Kidney tubule cell (primary cell): ENCODE results near the gene SCPEP1.

ENCODE experiments used
- DNase-seq: peaks from one replicate; pipeline ENCODE4 v3.0.0-alpha.2; 2018; ENCODE audit warnings: low spot score

Gene SCPEP1, protein sequence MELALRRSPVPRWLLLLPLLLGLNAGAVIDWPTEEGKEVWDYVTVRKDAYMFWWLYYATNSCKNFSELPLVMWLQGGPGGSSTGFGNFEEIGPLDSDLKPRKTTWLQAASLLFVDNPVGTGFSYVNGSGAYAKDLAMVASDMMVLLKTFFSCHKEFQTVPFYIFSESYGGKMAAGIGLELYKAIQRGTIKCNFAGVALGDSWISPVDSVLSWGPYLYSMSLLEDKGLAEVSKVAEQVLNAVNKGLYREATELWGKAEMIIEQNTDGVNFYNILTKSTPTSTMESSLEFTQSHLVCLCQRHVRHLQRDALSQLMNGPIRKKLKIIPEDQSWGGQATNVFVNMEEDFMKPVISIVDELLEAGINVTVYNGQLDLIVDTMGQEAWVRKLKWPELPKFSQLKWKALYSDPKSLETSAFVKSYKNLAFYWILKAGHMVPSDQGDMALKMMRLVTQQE

DNA sequence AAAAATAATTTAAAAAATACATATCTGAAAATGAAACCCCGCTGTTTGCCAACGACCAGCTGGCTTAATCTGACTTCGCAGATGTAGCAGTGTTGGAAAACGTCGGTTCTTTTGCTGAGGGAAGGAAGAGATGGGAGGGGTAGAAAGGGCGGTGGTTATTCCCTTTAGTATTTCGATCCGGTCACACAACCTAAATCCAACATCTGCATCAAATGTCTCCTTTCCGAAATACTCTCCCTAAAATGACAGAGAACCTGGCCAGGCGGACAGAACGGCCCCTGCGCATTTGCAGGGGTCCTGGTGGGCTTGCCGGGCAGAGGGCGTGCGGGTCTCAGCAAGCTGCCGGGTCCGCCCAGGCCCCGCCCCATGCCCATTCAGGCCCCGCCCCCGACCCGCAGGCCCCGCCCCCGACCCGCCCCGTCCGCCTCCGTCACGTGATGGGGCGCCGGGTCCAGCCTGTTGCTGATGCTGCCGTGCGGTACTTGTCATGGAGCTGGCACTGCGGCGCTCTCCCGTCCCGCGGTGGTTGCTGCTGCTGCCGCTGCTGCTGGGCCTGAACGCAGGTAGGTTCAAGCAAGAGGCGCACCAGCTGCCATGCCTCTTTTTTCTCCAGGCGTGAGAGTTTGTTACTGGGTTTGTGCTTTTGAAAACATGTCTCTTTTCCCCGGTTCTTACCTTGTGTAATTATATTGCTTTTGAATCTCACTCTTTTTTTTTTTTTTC is at the start of gene SCPEP1:
SCPEP1 (plus strand) TSS at position 459 of the 723 bp plus-strand sequence; CDS start at position 488, 29 bp downstream.
- DNase-seq = peak; percentile 84

- DNase-seq = no peak
Measured at GRCh38 chr17:56928586-56928985, 49.3 kb upstream of the SCPEP1 start.

GRCh38 chr17:56929362-56929969 is 48.5 kb upstream of the SCPEP1 start:
- DNase-seq = peak; percentile 6

DNA sequence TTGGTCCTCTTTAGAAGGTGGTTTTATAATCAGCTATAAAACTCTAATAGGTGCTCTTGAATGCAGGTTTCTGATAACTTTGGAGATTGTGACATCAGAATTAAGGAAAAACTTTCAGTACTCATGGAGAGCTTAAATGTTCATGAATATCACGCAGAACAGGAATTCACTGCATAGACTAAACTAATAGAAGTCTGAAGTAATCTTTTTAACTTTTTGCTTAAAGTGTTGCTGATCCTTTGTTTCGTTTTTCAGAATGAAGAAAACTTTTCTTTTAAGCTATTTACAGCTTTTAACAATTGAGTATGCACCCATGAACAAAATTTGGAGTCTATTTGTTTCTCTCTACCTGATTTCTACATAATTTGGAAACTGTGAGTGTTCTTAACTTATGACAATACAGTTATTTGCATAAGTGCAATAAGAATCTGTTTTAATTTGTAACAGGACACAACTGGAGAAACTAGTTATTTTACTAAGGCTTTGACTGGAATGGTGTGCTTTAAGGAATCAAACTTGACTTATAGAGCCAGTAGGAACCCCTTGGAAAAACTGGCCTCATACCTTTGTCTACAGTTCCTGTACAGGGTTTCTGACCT is 47.1 kb upstream of the SCPEP1 start:
- DNase-seq = no peak

DNA sequence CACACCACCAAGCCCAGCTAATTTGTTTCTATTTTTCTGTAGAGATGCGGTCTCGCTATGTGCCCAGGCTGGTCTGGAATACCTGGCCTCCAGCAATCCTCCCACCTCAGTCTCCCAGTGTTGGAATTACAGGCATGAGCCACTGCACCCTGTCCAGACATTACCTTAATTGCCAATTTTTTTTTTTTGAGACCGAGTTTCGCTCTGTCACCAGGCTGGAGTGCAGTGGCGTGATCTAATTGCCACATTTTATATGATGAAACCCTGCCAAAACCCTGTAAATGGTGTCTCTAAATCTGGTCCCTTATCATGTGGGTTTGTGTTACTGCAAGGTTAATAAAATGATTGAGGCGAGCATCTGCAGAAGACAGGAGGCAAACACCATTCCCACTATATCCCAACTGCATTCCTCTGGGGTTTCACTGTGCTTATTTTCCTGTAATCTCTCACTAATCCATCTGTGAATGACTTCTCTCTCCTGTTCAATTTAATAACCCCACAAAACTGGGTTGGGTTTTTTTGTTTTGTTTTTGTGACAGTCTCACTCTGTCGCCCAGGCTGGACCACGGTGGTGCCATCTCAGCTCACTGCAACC is 44.7 kb upstream of the SCPEP1 start:
- no peak for DNase-seq

DNA sequence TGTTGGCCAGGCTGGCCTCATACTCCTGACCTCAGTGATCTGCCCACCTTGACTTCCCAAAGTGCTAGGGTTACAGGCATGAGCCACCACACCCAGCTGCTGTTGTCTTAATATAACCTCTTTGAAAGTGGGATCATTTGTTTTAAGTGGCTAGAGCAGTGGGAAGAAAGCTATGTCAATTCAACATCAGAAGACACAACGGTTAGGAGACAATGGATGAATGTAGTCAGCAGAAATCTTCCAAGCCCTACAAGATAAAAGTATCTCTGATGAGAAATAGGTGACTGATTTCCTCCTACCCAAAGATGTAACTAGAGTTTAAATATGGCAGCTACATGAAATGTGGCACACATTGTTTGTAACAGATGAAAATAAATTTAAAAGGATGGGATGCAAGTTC is 44.1 kb upstream of the SCPEP1 start:
- DNase-seq = no peak

- peak; percentile 10 for DNase-seq
Measured at GRCh38 chr17:56934280-56934679, 43.7 kb upstream of the SCPEP1 start.

DNA sequence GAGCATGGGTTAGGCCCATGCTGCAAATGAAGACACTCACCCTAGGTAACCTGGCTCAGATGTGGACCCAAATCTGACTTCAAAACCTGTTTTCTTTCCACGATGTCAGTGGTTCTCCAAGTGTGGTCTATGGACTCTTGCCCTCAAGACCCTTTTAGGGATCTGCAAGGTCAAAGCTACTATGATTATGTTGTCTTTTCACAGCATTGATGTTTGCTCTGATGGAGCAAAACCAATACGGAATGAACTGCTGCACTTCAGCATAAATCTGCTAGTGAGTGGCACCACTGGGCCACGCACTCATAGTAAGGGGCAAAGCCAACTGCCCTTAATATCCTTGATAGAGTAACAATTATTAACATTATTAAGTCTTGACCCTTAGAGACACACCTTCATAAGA is 42.5 kb upstream of the SCPEP1 start:
- no peak for DNase-seq

DNA sequence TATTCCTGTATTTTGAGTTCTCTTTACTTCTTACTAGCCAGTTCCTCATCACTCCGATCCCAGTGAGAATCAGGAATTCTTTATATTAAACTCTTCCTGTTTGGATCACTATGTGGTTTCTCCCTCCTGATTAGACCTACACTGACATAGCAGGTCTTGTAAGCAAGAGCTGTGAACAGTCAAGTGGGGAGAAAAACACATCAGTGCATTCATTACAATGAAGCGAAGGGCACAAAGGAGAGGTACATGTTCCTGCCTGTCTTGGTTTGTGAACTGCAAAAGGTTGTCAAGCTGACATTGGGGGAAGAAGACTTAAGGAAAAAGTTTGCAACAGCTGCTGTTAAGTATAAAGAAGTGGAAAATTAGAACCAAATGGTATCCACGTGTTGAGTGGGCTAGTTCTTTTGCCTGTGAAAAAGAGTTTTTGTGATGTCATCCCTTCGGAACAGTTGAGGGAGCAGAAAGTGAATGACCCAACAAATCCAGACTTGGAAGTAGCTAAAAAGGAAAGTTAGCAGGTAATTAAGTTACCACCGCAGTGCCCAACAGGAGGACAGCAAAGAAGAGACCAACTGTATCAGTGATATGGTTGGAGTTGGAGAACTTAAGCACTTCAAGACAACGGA is 41.1 kb upstream of the SCPEP1 start:
- DNase-seq = no peak

DNA sequence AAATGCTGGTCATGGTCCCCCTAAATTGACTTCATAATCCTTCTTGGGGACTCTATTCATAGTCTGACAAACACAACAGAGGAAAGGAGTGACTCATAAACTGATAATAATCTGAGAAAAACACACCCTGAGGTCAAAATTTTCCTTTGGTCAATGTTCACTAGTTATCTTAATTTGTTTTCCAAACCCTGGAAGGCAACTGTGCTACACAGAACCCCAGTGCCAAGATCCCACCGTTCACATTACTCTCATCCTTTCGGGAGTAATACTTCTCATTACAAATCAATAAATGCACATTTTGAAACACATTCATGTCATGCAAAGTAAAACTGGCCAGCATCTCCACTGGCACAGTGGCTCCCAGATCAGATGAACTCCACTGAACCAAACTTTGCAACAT is 40.2 kb upstream of the SCPEP1 start:
- DNase-seq = no peak

DNA sequence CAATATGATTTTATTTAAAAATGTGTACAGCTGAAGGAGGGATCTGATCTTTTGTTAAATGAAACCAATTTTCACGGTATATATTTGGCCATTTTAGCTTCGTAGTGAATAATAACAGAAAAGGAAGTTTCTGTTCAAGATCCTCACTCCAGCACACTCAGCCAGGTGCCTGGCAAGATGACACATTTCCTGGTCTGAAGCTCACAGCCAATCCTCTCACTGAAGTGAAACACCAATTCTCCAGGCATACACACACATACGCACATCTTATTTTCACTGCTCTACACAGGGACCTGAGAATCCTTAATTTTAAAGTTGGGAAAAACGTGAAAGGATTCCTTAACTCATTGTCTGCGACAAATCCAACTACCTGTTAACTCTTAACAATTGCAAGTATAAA is 39.7 kb upstream of the SCPEP1 start:
- peak; percentile 35 for DNase-seq

DNA sequence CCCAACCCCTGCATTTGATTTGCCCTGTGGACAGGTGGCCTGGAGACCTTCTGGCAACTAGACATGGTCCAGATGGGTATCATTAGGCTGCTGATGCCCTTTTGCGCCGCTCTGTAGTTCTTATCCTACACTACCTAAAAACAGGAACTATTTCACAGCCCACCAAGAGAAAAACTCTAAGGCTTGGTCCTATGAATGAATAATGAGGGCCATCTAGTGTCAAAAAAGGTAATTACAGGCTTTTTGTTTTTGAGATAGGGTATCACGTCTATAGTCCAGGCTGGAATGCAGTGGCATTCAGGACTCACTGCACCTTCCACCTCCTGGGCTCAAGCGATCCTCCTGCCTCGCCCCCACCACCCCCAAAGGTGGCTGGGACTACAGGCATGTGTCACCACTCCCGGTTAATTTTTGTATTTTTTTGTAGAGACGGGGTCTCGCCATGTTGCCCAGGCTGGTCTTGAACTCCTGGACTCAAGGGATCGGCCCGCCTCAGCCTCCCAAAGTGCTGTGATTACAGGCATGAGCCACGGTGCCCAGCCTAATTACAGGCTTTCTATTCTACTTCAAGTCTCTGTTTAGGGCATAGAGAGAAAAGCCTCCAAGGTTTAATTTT is 38.0 kb upstream of the SCPEP1 start:
- peak; percentile 66 for DNase-seq

DNA sequence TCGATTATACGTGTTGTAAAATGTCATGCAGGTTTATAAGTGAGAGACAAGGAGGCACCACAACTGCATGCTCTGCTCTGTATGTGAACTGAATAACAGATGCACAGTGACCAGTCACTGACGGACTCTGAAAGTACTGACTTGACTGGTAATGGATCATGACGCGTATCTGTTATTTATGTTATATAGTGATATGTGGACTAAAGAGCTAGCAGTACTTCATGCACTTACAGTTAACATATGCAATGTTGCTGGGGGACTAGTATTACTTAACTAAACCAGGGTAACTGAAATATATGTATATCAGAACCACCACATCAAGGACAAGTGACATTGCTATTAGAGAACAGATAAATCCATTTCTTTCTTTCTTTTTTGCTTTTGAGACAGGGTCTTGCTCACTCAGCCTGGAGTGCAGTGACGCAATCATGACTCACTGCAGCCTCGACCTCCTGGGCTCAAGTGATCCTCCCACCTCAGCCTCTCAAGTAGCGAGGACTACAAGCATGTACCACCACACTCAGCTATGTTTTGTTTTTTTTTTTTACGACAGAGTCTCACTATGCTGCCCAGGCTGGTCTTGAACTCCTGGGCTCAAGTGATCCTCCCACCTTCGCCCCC is 34.3 kb upstream of the SCPEP1 start:
- no peak for DNase-seq

GRCh38 chr17:56945938-56946505 is 31.9 kb upstream of the SCPEP1 start:
- no peak for DNase-seq

DNA sequence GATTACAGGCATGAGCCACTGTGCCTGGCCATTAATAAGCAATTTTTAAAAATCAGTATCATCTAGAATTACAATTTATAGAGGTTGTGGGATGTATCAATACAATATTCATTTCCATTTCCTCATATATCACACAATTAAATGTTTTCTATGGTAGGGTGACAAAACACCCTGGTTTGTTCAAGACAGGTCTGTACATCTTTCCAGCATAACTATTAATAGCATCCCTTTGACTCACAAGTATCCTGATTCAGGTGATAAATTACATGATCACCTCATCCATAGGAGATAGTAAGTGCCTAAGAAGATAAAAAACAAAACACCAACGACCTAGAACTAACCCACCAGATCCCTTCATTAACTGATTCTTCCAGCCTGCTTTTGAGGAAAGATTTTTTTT is 30.2 kb upstream of the SCPEP1 start:
- no peak for DNase-seq

GRCh38 chr17:56948491-56948890 is 29.4 kb upstream of the SCPEP1 start:
- peak; percentile 7 for DNase-seq

GRCh38 chr17:56949595-56949994 is 28.3 kb upstream of the SCPEP1 start:
- DNase-seq = no peak

- no peak for DNase-seq
Measured at GRCh38 chr17:56956992-56957391, 20.9 kb upstream of the SCPEP1 start.

DNA sequence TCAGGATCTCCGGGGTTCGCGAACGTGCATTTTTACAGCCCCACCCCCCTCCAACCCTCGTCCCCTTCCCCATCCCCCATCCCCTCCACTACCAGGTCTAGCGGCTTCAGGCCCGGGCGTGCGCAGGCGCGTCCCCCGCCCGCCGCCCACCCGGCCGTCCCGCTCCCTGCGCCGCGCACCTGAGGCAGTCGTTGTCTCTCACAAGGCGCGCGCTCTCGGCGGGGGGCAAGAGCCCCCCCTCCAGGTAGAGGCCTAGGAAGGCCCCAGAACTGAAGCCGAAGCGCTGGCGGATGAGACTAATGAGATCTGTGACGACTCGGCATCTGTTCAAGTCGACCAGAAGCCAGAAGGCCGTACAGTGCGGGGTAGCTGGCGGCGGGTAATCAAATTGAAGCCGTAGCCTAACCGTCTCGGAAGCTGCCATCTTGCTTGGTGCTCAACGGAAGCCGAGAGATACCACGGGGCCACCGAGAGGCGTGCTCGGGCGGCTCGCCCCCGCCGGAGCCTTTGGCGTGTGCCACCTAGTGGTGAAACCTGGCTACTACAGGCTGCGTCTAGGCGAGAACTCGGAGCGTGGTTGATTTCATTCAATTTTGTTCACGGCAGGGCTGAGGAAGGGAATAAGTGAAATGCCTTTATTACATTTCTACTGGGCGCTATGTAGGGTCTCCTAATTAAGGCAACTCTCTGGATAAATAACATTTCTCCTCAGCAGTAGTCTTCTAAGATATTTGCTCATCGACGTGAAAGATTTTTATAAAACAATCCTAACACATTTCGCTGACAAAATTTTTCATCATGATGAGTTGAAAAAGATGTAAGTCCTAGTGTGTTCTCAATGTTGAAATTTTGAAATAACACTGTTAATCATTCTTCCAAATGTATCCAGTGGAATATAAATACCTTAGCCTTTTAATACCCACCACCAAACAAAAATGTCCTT is 17.1 kb upstream of the SCPEP1 start, which contains the start of gene COIL:
COIL (minus strand) TSS at position 455 of the 943 bp plus-strand sequence; CDS start at position 424, 31 bp downstream.
- DNase-seq = peak; percentile 91
